NCI-H2081 (cell line): Measurements from ENCODE around the gene C1QL1.
A peak's percentile ranks its signal among the peaks of the same experiment; 100 is the strongest.

Source experiments
- DNase-seq, 2 experiments: peaks; one replicate each; lab custom pipeline; 2025; lab: John Stamatoyannopoulos, UW

Gene C1QL1

GRCh38 chr17:44930667-44931066 is 37.4 kb downstream of the C1QL1 start:
- DNase-seq = no peak

GRCh38 chr17:44928950-44929720 is 39.0 kb downstream of the C1QL1 start:
- no peak for DNase-seq

GRCh38 chr17:44928136-44928535 is 40.0 kb downstream of the C1QL1 start:
- no peak for DNase-seq

- no peak for DNase-seq
Measured at GRCh38 chr17:44927696-44928095, 40.4 kb downstream of the C1QL1 start.

GRCh38 chr17:44926821-44927525 is 41.1 kb downstream of the C1QL1 start:
- no peak for DNase-seq

- no peak for DNase-seq
Measured at GRCh38 chr17:44925731-44926697, 42.1 kb downstream of the C1QL1 start.

GRCh38 chr17:44924107-44924544 is 44.0 kb downstream of the C1QL1 start:
- peak; percentile 23 to 62 for DNase-seq

- no peak for DNase-seq
Measured at GRCh38 chr17:44922746-44923470, 45.2 kb downstream of the C1QL1 start.

- DNase-seq = no peak
Measured at GRCh38 chr17:44922136-44922535, 46.0 kb downstream of the C1QL1 start.

- no peak for DNase-seq
Measured at GRCh38 chr17:44921122-44921882, 46.8 kb downstream of the C1QL1 start.

GRCh38 chr17:44920565-44920940 is 47.5 kb downstream of the C1QL1 start:
- DNase-seq = no peak

- DNase-seq = peak; percentile 78 to 80
Measured at GRCh38 chr17:44919885-44920564, 48.1 kb downstream of the C1QL1 start.

- DNase-seq = no peak
Measured at GRCh38 chr17:44919411-44919810, 48.7 kb downstream of the C1QL1 start.

GRCh38 chr17:44918006-44918405 is 50.1 kb downstream of the C1QL1 start:
- DNase-seq = no peak

- DNase-seq = no peak
Measured at GRCh38 chr17:44917456-44917855, 50.6 kb downstream of the C1QL1 start.

- peak in 1 of 2 experiments; percentile 22 for DNase-seq
Measured at GRCh38 chr17:44916781-44917241, 51.3 kb downstream of the C1QL1 start.

- DNase-seq = no peak
Measured at GRCh38 chr17:44915862-44916780, 52.0 kb downstream of the C1QL1 start.

- DNase-seq = no peak
Measured at GRCh38 chr17:44915321-44915726, 52.8 kb downstream of the C1QL1 start, which contains the start of gene GFAP. GFAP (minus strand) TSS chr17:44915500; CDS start chr17:44915486, 14 bp downstream.
